GM18519 (cell line): ENCODE results near the gene DOK6.
"Not testable (repeated sequence)": the region's sequence is repeated elsewhere in the genome, so short reads cannot be mapped to it uniquely, and the experiment has no call there.

Experiments
- ATAC-seq: cut with Tn5 transposase; IDR thresholded peaks from one replicate; pipeline ENCODE4 v1.9.1; 2021; ENCODE audit warnings: mild to moderate bottlenecking, moderate library complexity; ENCODE audit not compliant: unreplicated experiment, low FRiP score

Gene DOK6

GRCh38 chr18:69616114-69616513 is 215.4 kb downstream of the DOK6 start:
- ATAC-seq = no peak

GRCh38 chr18:69617408-69617807 is 216.7 kb downstream of the DOK6 start:
- no peak for ATAC-seq

- no peak for ATAC-seq
Observed at GRCh38 chr18:69617888-69618287, 217.2 kb downstream of the DOK6 start.

GRCh38 chr18:69622184-69622583 is 221.5 kb downstream of the DOK6 start:
- ATAC-seq = no peak

GRCh38 chr18:69622961-69623360 is 222.3 kb downstream of the DOK6 start:
- no peak for ATAC-seq

- ATAC-seq = no peak
Observed at GRCh38 chr18:69626171-69626570, 225.5 kb downstream of the DOK6 start.

GRCh38 chr18:69626643-69627242 is 226.1 kb downstream of the DOK6 start:
- no peak for ATAC-seq

- no peak for ATAC-seq
Observed at GRCh38 chr18:69628774-69629359, 228.2 kb downstream of the DOK6 start.

- no peak for ATAC-seq
Observed at GRCh38 chr18:69631281-69631680, 230.6 kb downstream of the DOK6 start.

- no peak for ATAC-seq
Observed at GRCh38 chr18:69635482-69635881, 234.8 kb downstream of the DOK6 start.

GRCh38 chr18:69636529-69637301 is 236.0 kb downstream of the DOK6 start:
- peak; percentile 51 for ATAC-seq

GRCh38 chr18:69638056-69638455 is 237.4 kb downstream of the DOK6 start:
- no peak for ATAC-seq

- ATAC-seq = no peak
Observed at GRCh38 chr18:69647702-69648101, 247.0 kb downstream of the DOK6 start.

- ATAC-seq = no peak
Observed at GRCh38 chr18:69648486-69648885, 247.8 kb downstream of the DOK6 start.

GRCh38 chr18:69649684-69650083 is 249.0 kb downstream of the DOK6 start:
- no peak for ATAC-seq

GRCh38 chr18:69651243-69651642 is 250.6 kb downstream of the DOK6 start:
- no peak for ATAC-seq

- ATAC-seq = no peak
Observed at GRCh38 chr18:69655816-69656215, 255.1 kb downstream of the DOK6 start.

GRCh38 chr18:69658103-69658502 is 257.4 kb downstream of the DOK6 start:
- no peak for ATAC-seq

GRCh38 chr18:69658685-69659084 is 258.0 kb downstream of the DOK6 start:
- no peak for ATAC-seq

- no peak for ATAC-seq
Observed at GRCh38 chr18:69659142-69659651, 258.5 kb downstream of the DOK6 start.

GRCh38 chr18:69662090-69662489 is 261.4 kb downstream of the DOK6 start:
- ATAC-seq = not testable (repeated sequence)

- no peak for ATAC-seq
Observed at GRCh38 chr18:69664399-69664798, 263.7 kb downstream of the DOK6 start.
